Esophagus squamous epithelium (tissue), 5 donors: ENCODE results near the gene LARP1B. TPM values are rescaled to one million over a fixed set of nuclear protein-coding genes. Genes with fewer than 3 reads are reported as not detected.

Source experiments
- DNase-seq: peaks from one replicate; lab custom pipeline; 2025; lab: John Stamatoyannopoulos, UW
- H3K27ac ChIP-seq, 4 donors: fragments of 200-600 bp; sonication (generic); one replicate each; pipeline ENCODE4 v1.5.1; 2016 to 2019; ENCODE audit warnings: mild to moderate bottlenecking in 1 of 4
- H3K27me3 ChIP-seq, 4 donors: fragments of 200-600 bp; sonication (generic); 1 replicate in 3 of 4; 2 replicates in 1 of 4; pipeline versions ENCODE4 v1.5.1 to v1.6.0; 2017 to 2021; ENCODE audit warnings: antibody characterized with exemption in 1 of 4
- H3K36me3 ChIP-seq, 3 donors: fragments of 200-600 bp; sonication (generic); one replicate each; pipeline ENCODE4 v1.5.1; 2016 to 2019
- H3K4me1 ChIP-seq, 3 donors: fragments of 200-600 bp; sonication (generic); one replicate each; pipeline ENCODE4 v1.5.1; 2017 to 2019
- H3K4me3 ChIP-seq, 4 donors: fragments of 200-600 bp; sonication (generic); 1 replicate in 3 of 4; 2 replicates in 1 of 4; pipeline ENCODE4 v1.5.1; 2016 to 2019; ENCODE audit warnings: mild to moderate bottlenecking in 2 of 4, moderate library complexity in 1 of 4
- H3K9me3 ChIP-seq, 3 donors: fragments of 200-600 bp; sonication (generic); one replicate each; pipeline ENCODE4 v1.5.1; 2016 to 2019
- POLR2A ChIP-seq, 4 donors: fragments of 450-650 bp; IDR thresholded peaks; one replicate each; pipeline ENCODE4 v1.6.1; 2017; ENCODE audit warnings: antibody characterized with exemption in 4 of 4, mild to moderate bottlenecking in 4 of 4, moderate library complexity in 3 of 4
- WGBS, 2 donors: methylation state at CpG; one replicate each; pipeline ENCODE4 v1.1.5; 2018; 5-methylcytosine and 5-hydroxymethylcytosine counted together
- intact Hi-C: fragments of 100-400 bp; cut with DNase I; formaldehyde crosslinking; loops from one replicate; pipeline ENCODE4 v1.15.0; 2022
- total RNA-seq, 4 donors: library from RNA; depleted of rRNA; stranded (reverse); fragments of >200 nt; gene quantifications; one replicate each; pipeline ENCODE4 v1.1.0, GENCODE V29; 2016
- TF ChIP-seq, protein P1 (sequence below), 6 experiments: fragments of 450-650 bp in 4 of 6; fragments of 200-600 bp in 2 of 6; sonication (generic) in 2 of 6; IDR thresholded peaks; one replicate each; pipeline ENCODE4 v1.5.1; 2016 to 2019; ENCODE audit warnings: antibody characterized with exemption in 6 of 6, mild to moderate bottlenecking in 4 of 6, moderate library complexity in 4 of 6
- donor health status: DM: yes; HTN: yes; CAD: no.

The LARP1B gene
- total RNA-seq, 4 donors from 2014 or later = 11.5 to 29.2 (median 16.4) TPM

DNA sequence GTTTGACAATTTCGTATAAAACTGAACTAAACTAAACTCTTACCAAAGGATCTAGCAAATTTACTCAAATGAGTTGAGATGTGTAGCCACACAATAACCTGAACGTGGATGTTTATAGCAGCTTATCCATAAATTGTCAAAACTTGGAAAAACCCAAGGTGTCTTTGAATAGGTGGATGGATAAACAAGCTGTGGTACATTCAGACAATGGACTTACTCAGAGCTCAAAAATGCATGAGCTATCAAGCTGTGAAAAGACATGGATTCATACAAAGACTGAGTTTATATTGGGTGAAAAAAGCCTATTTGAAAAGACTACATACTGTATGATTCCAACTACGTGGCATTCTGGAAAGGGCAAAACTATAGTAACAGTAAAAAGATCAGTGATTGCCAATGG lies 69.5 kb downstream of the LARP1B start:
- no peaks in the 10 kb centered on the region for H3K4me1 ChIP-seq
- no peak overlapping the region for H3K27ac ChIP-seq
- H3K4me3 ChIP-seq = no peak overlapping the region
- 53 to 62% methylated on average over 3 of the region's 3 CpGs for WGBS, 2 donors
- intact Hi-C loops = no loop called here
- H3K36me3 ChIP-seq = peaks cover 0 to under 1% (median 0%) of the 10 kb centered on the region in 3 donors
- no peaks in the 10 kb centered on the region for H3K9me3 ChIP-seq
- no peak for DNase-seq
- no peaks in the 10 kb centered on the region for H3K27me3 ChIP-seq
- TF ChIP-seq POLR2A (IDR thresholded peaks at IDR 0.05) = no peak
- TF ChIP-seq, protein P1, sequence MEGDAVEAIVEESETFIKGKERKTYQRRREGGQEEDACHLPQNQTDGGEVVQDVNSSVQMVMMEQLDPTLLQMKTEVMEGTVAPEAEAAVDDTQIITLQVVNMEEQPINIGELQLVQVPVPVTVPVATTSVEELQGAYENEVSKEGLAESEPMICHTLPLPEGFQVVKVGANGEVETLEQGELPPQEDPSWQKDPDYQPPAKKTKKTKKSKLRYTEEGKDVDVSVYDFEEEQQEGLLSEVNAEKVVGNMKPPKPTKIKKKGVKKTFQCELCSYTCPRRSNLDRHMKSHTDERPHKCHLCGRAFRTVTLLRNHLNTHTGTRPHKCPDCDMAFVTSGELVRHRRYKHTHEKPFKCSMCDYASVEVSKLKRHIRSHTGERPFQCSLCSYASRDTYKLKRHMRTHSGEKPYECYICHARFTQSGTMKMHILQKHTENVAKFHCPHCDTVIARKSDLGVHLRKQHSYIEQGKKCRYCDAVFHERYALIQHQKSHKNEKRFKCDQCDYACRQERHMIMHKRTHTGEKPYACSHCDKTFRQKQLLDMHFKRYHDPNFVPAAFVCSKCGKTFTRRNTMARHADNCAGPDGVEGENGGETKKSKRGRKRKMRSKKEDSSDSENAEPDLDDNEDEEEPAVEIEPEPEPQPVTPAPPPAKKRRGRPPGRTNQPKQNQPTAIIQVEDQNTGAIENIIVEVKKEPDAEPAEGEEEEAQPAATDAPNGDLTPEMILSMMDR (IDR thresholded peaks at IDR 0.05) = no peak

DNA sequence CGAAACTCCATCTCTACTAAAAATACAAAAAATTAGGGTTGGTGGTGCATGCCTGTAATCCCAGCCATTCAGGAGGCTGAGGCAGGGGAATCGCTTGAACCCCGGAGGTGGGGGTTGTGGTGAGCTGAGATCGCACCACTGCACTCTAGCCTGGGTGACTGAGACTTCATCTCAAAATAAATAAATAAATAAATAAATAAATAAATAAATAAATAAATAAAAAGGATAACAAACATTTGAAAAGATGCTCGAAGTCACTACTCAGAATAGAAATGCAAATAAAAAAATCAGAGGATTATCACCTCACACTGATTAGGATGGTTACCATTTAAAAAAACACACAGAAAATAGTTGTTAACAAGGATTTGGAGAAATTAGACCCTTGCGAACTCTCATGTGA lies 73.8 kb downstream of the LARP1B start:
- Histone ChIP-seq H3K27me3 (no peaks in the 10 kb centered on the region), H3K9me3 (no peaks in the 10 kb centered on the region), H3K27ac (no peak overlapping the region), H3K4me1 (no peaks in the 10 kb centered on the region), H3K4me3 (no peak overlapping the region), H3K36me3 (no peaks in the 10 kb centered on the region)
- WGBS, 2 donors = 94 to 96% methylated on average over 6 of the region's 6 CpGs
- TF ChIP-seq, protein P1 (IDR thresholded peaks at IDR 0.05) = no peak
- no peak for TF ChIP-seq POLR2A (IDR thresholded peaks at IDR 0.05)
- no peak for DNase-seq
- intact Hi-C loops = no loop called here

DNA sequence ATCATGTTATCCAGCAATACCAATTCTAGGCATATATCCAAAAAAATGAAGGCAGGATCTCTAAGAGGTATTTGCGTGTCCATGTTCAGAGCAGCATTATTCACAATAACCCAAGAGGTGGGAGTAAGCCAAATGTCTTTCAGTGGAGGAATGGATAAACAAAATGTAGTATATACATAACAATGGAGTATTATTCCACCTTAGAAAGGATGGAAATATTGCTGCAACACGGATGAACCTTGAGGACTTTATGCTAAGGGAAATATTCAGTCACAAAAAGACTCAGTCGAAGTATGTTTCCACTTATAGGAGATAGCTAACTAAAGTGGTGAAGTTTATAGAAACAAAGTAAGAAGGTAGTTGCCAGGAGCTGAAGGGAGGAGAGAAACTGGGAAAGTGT lies 74.3 kb downstream of the LARP1B start:
- no peaks in the 10 kb centered on the region for H3K36me3 ChIP-seq
- 94 to 95% methylated on average over 3 of the region's 3 CpGs for WGBS, 2 donors
- H3K4me1 ChIP-seq = no peaks in the 10 kb centered on the region
- DNase-seq = no peak
- no peak overlapping the region for H3K27ac ChIP-seq
- H3K4me3 ChIP-seq = no peak overlapping the region
- H3K27me3 ChIP-seq = no peaks in the 10 kb centered on the region
- TF ChIP-seq POLR2A (IDR thresholded peaks at IDR 0.05) = no peak
- TF ChIP-seq, protein P1 (IDR thresholded peaks at IDR 0.05) = no peak
- H3K9me3 ChIP-seq = no peaks in the 10 kb centered on the region
- intact Hi-C loops = no loop called here

DNA sequence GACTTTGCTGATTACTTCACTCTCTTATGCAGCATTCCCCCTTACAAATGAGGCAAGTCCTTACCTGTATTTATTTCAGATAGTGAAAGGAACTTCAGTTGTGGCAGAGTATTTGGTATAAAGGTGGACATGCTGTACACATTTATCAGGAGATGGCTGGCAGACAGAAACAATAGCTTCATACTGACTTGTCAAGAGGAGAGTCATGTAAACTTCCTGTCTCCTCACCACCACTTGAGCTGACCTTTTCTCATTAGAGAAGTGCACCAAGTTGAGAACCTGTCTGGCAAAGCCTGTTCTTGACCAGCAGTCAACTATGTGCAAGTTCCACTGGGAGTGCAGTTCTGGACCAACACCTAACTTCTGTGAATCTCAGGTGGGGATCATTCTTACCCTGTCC lies 80.8 kb downstream of the LARP1B start:
- H3K4me3 ChIP-seq = no peak overlapping the region
- DNase-seq = no peak
- intact Hi-C loops = no loop called here

DNA sequence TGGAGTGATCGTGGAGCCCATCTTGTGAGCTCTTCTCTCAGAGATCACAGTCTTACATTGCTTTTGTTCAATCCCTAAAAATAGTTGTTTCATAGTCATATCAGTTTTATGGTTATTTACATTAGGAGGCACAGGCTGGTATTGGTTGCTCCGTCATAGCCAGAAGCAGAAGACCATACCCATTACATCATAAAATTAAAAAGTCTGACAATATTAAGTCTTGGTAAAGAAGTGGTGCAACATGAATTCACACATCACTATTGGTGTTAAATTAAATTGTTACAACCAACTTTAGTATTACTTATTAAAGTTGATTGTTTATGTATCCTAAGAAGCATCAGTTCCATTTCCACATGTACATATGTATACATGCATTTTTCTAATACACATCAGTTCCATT lies 84.6 kb downstream of the LARP1B start:
- 92 to 93% methylated on average over 2 of the region's 2 CpGs for WGBS, 2 donors

More for the DNA sequence above, 80.8 kb downstream of the LARP1B start:
- no peaks in the 10 kb centered on the region for H3K27me3 ChIP-seq
- no peaks in the 10 kb centered on the region for H3K4me1 ChIP-seq
- peaks cover 0 to 21% (median 0%) of the 10 kb centered on the region in 3 donors for H3K36me3 ChIP-seq
- TF ChIP-seq, protein P1 (IDR thresholded peaks at IDR 0.05) = no peak
- TF ChIP-seq POLR2A (IDR thresholded peaks at IDR 0.05) = no peak
- no peak overlapping the region for H3K27ac ChIP-seq
- H3K9me3 ChIP-seq = peaks cover 0 to 7% (median 0%) of the 10 kb centered on the region in 3 donors

DNA sequence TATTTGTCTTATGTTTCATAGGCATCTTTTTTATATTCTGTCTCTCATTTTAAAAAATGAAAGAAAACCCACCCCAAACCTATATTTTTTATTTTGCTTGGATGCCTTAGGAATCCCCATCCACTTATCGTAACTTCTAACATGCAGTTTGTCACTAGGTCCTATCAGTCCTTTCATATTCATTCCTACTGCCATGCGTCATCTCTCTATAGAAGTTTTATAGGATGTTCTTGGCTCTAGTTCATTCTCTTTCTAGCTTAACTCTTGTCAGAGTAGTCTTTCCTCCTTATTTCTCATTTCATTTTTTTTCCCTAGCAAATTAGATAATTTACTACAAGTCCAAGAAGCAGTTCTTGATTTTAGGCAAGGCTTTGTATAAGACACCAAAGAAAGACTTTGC lies 92.7 kb downstream of the LARP1B start:
- no peak for TF ChIP-seq POLR2A (IDR thresholded peaks at IDR 0.05)
- TF ChIP-seq, protein P1 (IDR thresholded peaks at IDR 0.05) = no peak
- Histone ChIP-seq H3K36me3 (peaks cover 0 to 18% (median 0%) of the 10 kb centered on the region in 3 donors), H3K9me3 (no peaks in the 10 kb centered on the region), H3K4me1 (no peaks in the 10 kb centered on the region), H3K27ac (no peak overlapping the region), H3K27me3 (no peaks in the 10 kb centered on the region), H3K4me3 (no peak overlapping the region)
- 96 to 98% methylated on average over 2 of the region's 2 CpGs for WGBS, 2 donors
- intact Hi-C loops = no loop called here
- DNase-seq = no peak

More for the DNA sequence above, 84.6 kb downstream of the LARP1B start:
- Histone ChIP-seq H3K27ac (no peak overlapping the region), H3K9me3 (peaks cover 0 to 7% (median 0%) of the 10 kb centered on the region in 3 donors), H3K4me3 (no peak overlapping the region), H3K27me3 (no peaks in the 10 kb centered on the region), H3K4me1 (no peaks in the 10 kb centered on the region), H3K36me3 (peaks cover 0 to 20% (median 0%) of the 10 kb centered on the region in 3 donors)
- no peak for TF ChIP-seq POLR2A (IDR thresholded peaks at IDR 0.05)
- intact Hi-C loops = no loop called here
- DNase-seq = no peak
